Measurements from ENCODE around the gene E2F3.

E2F3 gene

DNA sequence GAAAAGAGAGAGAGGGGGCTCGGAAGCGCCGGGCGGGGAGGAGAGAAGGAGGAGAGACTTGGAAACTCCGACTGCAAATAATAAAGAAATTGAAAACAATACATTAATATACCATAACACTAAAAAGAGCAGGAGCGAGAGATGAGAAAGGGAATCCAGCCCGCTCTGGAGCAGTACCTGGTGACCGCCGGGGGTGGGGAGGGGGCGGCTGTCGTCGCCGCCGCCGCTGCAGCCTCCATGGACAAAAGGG lies 338 bp downstream of the E2F3 start:
- DNase-seq (ENCODE audit: low read depth in 2 of 2, low spot score in 1 of 2), result no peak

DNA sequence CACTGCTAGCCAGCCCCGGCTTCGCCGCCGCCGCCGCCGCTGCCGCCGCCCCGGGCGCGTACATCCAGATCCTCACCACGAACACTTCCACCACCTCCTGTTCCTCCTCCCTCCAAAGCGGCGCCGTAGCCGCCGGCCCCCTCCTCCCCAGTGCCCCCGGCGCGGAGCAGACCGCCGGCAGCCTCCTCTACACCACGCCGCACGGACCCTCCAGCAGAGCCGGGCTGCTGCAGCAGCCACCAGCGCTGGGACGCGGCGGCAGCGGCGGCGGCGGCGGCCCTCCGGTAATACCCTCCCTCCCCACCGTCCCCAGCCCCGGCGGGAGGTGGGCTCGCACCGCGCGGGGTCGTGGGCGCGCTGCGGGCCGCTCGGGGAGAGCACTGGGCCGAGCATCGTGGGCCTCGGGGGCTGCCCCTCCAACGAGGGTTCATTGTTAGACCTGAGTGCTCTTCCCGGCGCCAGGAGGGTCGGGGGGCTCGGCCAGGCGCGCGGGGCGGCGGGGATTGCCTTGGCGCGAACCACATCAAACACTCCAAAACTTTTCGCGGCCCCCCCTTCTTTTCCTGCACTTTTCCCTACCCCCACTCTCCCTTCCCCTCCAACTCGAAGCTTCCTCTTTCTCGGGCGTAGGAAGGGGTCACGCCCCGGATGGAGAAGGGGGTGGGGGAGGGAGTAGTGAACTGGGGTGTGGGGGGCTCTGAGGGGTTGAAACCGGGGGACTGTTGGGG lies 827 bp downstream of the E2F3 start:
- DNase-seq (ENCODE audit: low read depth in 2 of 2, low spot score in 1 of 2), result no peak

DNA sequence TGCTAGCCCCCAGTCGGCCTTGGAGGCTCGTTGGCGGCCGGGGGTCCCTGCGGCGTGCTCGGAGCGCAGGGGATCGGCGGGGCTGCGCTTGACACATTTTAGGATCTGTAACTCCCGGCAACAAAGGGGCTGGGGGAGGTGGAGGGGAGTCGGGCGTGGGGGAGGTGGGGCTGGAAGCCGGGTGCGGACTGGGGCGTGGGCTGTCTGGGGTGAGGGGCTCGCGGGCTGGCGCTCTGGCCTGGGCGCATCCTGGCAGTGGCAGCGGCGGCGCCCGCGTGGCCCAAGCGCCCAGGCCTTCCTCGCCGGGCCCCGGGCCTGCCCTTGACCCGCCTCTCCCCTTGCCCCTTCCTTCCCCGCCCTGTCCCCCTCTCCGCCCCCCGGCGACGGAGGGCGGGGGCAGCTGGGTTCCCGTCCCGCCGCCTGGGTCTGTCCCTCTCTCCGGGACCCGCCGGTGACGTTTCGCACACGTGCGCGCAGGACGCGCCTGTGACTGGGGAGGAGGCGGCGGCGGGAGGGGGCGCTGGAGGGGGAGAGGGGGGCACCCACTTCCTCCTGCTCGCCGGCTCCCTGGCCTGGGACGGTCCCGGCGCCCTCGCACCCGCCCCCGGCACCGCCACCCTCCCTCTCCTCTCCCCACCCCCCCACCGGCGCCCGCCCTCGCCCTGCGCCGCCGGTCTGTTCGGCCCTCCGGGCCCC lies 1.5 kb downstream of the E2F3 start:
- DNase-seq (ENCODE audit: low read depth in 2 of 2, low spot score in 1 of 2), result peak; percentile 62 to 70

DNA sequence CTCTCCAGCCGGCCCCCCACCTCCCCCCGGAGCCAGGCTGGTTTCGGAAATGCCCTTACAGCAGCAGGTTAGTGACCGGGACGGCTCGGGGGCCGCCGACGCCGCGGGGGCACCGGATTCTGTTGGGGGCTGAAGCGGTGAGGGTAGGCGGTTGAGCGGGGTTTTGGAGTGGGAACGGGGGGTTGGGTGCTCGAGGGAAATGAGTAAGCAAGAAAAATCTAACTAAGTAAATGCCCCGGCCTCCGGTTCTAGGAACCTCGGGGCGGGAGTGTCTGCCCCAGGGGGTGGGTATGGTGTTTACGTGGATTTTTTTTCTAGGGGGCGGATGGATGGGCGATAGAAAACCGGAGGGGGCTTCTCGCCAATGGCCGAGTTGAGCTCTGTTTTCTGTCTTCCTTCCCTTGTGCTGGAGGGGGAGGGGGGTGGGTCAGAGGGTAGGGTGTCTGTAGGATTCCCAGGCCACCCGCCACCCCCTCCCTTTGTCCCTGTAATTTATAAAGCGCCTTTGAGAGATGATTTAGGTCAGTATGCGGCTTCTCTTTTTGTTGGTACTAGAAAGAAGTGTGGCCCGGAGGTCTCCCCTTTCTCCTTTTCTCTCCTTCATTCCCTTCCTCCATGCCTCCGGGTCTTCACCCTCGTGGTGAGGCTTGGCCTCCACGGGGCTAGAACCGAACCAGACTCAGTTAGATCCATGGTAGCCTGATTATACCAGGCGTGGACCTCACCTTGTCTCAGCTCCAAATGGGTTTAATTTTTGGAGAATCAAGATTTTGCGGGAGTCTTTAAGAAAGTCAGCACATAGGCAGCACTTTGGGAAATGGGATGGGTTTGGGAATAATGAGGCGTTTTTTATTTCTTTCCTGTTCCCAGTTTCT lies 2.3 kb downstream of the E2F3 start:
- peak in 1 of 2 donors; percentile 37 for DNase-seq (ENCODE audit: low read depth in 2 of 2, low spot score in 1 of 2)

DNA sequence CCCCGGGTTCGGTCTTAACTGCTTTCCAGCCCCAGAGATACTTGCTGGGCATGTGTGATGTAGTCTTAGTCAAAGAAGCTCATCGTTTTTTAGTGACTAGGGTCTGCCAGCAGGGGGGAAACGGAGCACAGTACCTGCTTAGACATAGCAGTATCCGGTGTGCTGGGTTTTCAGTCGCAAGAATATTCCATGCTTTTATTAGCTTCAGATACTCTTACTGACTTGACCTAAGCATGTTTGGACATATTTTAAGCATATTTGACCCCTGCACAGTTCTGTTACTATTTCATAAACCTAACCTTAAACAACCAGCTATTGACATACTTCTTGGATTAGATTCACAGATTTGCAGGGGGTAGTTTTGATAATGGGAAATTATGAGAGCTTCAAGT lies 3.0 kb downstream of the E2F3 start:
- DNase-seq (ENCODE audit: low read depth in 2 of 2, low spot score in 1 of 2), result peak; percentile 22 to 51

DNA sequence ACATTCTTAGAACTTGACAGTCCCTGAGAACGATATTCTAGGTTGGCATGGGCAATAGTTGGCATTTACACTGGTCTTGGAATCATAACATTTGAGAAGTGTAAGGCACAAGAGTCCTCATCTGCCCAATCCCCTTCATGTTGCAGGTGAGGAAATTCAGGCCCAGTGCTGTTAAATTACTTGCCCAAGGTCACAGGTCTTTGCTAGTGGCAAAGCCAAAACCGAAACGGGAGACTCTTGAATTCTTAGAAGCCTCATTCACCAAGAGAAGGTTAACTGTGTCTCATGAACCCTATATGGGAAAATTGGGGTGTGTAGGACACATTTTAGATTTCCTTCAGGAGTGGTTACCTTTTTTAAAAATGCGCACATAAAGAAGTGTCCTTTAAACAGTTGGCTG lies 7.2 kb downstream of the E2F3 start:
- DNase-seq (ENCODE audit: low read depth in 2 of 2, low spot score in 1 of 2), result no peak

DNA sequence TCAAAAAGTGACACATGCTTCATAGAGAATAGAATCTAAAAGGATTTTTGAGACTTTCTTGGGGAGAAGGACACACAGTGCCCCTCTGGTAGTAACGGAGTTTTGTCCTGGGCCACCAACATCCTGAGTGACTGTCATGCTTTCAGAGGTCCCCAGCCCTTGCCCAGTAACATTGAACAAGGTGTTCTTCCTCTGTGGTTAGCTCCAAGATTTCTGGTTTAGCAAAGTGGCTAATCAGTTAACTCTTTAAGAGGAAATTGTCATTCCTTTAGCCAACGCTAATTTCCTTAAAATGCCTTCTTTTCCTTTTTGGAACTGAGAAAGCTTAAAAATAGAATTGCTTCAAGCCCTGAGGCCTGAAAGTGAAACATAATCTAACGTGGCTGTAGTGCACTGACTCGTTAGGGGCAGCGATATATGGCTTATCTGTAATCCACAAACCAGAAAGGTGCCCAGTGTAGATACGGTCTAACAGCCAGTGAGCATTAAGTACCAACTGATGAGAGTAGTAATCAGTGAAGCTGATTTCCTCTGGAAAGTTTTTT lies 7.8 kb downstream of the E2F3 start:
- no peak for DNase-seq (ENCODE audit: low read depth in 2 of 2, low spot score in 1 of 2)

DNA sequence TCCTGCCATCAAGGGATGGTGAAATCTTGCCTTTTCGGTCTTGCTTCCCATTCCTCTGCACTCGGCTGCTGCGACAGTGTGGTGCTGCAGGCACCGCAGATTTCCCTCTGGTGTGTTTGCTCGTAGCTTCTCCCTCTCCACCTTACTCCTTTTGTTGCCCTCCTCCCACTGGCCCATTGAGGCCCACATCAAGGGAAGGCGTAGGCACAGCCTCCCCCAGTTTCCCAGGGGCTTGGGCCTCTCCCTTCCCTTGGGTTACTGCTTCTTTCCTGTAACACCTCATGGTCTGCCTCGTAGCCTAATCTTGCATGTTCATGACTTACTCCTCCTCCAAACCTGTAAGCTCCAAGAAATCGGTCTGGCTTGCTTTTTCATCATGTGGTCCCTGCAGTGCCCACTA lies 9.9 kb downstream of the E2F3 start:
- DNase-seq (ENCODE audit: low read depth in 2 of 2, low spot score in 1 of 2), result no peak

DNA sequence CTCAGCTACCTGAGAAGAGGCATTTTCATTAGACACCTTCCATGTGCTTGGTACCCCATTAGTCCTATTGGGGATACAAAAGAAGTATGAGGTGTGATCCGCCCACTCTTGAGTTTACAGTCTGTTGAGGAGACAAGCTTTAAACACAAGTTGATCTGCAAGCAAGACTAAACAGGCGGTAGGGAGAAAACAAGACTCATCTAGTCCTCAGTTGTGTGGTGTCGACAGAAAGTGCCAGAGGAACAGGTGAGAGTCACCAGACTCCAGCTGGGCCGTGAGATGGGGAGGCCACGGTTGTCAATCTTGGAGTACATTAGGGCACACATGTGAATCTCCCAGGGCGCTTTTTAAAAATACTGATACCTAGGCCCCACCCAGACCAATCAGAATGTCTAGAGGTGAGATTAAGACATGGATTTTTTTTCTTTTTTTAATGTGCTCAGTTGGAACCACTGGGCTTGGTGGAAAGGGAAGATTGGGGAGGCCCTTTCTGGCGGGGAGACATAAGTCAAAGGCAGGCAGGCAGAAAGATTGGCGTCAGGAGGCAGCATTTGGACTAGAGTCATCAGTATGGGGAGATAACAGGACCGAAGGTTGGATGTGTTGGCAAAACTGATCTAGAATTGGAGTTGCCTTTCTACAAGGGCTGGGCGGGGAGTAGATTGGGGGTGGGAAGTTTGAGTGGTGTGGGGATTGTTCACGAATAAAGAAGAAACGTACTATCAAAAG lies 10.4 kb downstream of the E2F3 start:
- DNase-seq (ENCODE audit: low read depth in 2 of 2, low spot score in 1 of 2), result no peak

DNA sequence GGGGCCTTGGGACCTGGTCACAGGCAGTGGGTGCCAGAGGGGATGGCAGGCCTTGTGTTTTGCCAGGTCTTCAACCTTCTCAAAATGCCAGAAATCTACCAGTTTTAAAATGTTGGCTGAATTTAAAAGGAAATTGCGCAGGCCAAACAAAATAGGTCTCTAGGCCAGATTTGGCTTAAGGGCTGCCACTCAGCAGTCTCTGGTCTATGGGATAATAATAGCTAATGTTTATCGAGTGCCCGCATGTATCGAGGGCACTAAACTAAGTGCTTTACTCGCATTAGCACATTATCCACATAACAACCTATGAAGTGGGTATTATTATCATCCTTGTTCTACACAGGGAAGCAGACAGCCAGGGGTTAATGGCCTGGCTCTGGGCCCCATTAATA lies 11.0 kb downstream of the E2F3 start:
- DNase-seq (ENCODE audit: low read depth in 2 of 2, low spot score in 1 of 2), result no peak

DNA sequence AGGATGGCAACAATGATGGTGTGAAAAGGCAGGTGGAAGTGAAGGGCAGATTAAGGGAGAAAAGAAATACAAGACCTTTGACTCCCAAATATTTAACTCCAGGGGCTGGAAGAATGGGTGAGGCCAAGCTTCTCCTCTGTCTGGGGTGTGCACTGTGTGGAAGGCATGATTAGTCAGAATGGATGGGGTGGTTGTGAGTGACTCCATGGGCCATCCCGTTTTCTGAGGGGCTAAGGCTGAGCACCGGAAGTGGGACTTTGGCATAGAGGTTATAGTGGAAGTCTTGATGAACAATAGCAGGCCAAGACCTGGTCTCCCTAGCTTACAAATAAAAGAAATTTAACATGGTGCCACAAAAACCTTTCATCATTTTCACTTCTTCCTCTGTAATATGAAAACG lies 12.1 kb downstream of the E2F3 start:
- no peak for DNase-seq (ENCODE audit: low read depth in 2 of 2, low spot score in 1 of 2)

DNA sequence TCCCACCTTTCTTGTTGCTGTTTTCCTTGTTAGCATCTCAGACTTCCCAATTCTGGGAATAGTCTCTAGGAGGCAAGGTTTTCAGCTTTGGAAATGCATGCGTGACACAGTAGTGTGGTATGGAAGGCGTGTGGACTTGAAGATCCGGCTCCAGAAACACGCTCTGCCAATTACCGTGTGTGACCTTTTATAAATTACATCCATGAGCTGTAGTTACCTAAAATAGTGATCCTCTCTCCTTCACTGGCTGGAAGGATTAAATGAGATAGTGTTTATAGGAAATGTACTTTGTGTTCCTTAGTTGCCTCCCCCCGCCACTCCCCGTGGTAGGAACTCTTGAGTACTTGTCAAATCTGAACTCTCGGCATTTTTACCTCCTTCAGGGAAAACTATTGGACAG lies 13.0 kb downstream of the E2F3 start:
- no peak for DNase-seq (ENCODE audit: low read depth in 2 of 2, low spot score in 1 of 2)

DNA sequence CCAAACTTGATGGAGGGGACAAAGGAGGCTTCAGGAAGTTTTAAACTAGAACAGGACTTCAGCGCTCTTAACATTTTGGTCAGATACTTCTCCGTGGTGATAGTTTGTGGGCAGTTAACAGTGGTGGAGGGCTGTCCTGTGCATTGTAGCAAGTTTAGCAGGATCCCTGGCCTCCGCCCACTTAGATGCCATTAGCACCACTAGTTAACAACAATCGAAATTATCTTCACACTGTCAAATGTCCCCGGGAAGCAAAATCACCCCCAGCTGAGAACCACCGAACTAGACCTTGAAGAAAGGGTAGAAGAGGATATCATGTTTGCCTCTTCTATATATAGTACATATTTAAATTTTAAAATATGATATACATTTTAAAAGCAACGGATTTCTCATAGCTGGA lies 13.6 kb downstream of the E2F3 start:
- DNase-seq (ENCODE audit: low read depth in 2 of 2, low spot score in 1 of 2), result no peak

DNA sequence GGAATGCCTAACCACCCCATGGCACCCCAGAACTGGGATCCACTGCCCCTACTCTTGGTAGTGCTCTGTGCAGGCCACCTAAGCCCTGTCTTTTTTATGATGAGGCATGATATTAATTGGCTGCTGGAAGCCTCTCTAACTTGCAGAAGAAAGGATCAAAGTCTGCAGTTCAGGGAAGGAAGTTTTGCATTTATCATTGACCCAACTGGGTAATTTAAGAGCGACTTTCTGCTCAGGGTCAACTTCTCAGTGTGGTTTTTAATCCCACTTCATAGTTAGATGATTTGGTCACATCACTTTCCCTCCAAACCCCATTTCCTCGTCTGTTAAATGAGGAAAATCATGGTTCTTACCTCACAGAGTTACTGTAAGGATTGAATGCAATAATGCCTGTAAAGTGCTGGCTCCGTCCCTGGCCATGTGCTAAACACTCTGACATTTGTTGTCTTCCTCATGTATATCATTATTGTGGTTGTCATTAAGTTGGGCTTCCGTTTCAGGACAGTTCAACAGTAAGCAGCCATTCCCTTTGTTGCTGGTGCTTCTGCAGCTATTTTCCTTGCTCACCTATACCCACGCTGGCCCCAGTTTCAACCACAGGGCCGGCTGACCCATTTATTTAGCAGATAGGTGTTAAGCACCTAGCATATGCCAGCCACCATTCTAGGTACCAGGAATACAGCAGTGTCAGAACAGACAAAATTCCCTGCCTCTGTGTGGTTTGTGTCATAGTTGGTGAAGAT lies 14.2 kb downstream of the E2F3 start:
- no peak for DNase-seq (ENCODE audit: low read depth in 2 of 2, low spot score in 1 of 2)

DNA sequence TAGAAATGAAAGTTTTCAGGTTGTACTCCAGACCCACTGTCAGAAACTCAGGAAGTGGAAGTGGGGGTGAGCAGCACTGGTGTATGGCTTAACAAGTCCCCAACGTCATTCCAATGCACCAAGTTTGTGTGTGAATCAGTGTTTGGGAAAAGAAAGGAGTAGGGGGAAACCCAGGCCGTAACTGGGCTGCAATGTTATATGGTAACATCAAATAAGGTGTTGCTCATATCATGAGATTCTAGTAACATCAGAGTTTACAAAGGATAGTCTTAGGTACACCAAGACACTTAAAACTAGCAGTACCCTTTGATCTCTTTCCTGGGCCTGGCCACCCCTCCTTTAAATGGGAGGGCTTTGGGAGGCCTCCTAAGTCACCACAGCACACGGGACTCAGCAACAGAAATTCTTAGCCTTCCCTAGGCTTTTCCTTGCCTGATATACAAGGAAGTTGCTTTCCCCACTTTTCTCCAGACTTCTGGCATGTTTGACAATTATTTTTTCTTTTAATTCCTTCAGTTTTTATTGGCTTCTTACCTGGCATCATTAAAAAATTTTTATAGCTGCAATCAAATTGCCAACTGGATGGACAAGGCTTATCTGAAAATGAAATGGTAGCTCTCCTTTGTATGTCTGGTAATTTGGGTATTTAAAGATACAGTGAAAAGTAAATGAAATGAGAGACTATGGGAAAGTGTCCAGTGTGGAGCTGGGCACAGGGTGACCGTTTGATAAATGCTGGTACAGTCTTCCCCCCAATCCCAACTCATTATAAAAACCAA lies 15.1 kb downstream of the E2F3 start:
- no peak for DNase-seq (ENCODE audit: low read depth in 2 of 2, low spot score in 1 of 2)

DNA sequence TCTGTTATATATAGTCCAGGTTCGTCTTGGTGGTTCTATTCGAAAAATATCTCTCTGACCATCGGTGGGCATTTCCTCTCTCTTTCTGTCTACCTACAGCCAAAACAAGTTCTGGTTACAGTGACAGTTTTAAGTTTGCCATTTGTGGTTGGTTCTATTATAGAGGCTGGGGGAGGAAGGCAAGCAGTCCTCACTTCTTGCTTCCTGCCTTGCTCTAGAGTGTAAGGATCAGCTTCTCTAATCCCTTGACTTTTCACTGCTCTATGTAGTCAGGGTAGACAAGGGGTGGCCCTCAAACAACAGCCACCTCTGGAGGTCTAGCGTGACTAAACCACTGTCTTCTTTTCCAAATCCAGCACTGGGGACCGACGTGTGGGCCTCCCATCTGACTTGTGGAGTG lies 16.1 kb downstream of the E2F3 start:
- DNase-seq (ENCODE audit: low read depth in 2 of 2, low spot score in 1 of 2), result no peak

DNA sequence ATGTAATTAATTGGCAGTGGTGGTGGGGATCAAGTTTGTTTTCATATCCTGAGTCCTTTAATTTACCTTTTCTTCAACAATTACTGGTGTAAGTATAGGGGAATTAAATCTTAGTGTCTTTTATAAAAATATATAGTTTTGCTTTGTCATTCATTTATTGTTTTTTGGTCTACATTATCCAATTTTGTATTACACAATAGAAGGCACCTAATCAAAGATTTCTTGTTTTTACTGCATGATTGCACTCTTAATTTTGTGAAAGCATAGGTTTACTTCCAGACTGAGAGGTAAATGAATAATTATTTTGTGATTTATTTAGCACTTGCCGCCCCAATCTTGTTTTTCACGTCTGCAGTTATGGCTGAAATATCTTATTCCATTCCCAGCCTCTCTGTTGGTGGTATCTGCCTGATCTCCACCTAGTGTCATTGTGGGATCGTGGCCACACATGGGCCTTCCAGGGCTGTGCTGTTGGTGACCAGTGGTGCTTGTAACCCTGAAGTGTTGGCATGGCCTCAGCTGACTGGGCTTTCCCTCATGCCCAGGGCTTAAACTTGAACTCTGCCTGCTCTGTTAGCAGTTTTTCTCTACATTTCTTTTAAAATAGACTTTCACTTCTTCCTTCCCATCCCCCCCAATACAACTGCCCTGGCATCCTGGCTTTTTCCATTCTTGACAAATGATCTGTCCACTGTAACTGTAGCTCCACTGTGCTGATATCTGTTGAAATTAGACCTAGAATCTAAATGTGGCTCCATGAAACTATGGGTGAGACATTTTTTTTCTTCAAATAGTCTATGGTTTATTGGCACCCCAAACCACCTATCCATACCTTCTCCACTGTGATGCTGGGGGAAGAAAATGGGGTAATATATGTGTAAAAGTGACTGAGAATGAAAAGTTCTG lies 24.8 kb downstream of the E2F3 start:
- DNase-seq (ENCODE audit: low read depth in 2 of 2, low spot score in 1 of 2), result no peak

DNA sequence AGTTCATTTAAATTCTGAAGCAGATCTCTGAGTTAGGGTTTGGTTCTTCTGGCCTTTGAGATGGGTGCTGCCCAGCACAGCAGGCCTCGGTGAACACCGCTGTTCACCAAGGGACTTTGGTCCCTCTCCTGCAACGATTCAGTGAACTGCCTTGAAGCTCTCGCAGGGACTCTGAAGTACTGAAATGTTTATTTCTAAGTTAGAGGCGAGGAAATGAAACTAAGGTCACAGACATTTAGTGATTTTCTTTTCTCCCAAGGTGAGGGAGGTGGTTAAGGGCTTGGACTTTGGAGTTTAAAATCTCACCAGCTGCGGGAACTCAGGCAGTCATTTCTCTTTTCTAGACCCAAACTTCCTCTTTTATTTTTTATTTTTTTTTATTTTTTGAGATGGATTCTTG lies 26.2 kb downstream of the E2F3 start:
- DNase-seq (ENCODE audit: low read depth in 2 of 2, low spot score in 1 of 2), result no peak

DNA sequence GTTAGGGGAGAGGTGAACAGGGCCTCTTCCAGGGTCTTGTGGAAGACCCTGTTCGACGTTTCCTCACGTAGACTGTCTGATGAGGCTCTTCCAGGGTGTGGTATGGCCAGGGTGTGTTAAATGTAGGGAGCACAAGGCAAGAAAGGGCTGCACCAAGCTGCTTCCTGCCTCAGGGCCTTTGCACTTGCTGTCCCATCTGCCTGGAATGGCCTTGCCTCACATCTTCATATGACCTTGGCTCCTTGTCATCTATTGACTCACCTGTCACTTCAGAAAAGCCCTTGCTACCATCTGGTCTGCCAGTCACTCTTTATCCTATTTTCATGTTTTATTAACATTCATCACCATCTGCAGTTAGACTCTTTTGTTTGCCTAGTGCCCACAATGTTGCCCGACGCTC lies 31.0 kb downstream of the E2F3 start:
- no peak for DNase-seq (ENCODE audit: low read depth in 2 of 2, low spot score in 1 of 2)

Measured in stimulated activated CD8-positive, alpha-beta memory T cell treated with anti-CD3 and anti-CD28 coated beads, Interleukin-4, amount 100 ng/mL, for 1 hour (primary cell).